SK-N-SH treated with all-trans-retinoic acid at 6 μM for 48 hours (cell line): ENCODE data around the gene GANC.
"Not testable (repeated sequence)": the region's sequence is repeated elsewhere in the genome, so short reads cannot be mapped to it uniquely, and the experiment has no call there.

Source experiments
- ATAC-seq: fragments of 200-7000 bp; cut with Tn5 transposase; 3 replicates; pipeline ENCODE4 v1.9.1; 2020; ENCODE audit warnings: mild to moderate bottlenecking, moderate library complexity
- BACH2 ChIP-seq: fragments of 250-450 bp; sonication (Bioruptor Pico); IDR thresholded peaks from 2 replicates; pipeline ENCODE4 v1.9.0; 2021; ENCODE audit warnings: mild to moderate bottlenecking, borderline replicate concordance
- CREB5 ChIP-seq: fragments of 250-450 bp; sonication (Bioruptor Pico); IDR thresholded peaks from 2 replicates; pipeline ENCODE4 v1.5.1; 2020; ENCODE audit warnings: low read depth, mild to moderate bottlenecking, moderate library complexity
- CSDC2 ChIP-seq: fragments of 250-450 bp; sonication (Bioruptor Pico); IDR thresholded peaks from 2 replicates; pipeline ENCODE4 v1.5.0; 2020; ENCODE audit warnings: mild to moderate bottlenecking, moderate library complexity
- ESRRG ChIP-seq: fragments of 250-450 bp; sonication (Bioruptor Pico); IDR thresholded peaks from 2 replicates; pipeline ENCODE4 v1.6.1; 2021; ENCODE audit warnings: mild to moderate bottlenecking
- GLIS3 ChIP-seq: fragments of 250-450 bp; sonication (Bioruptor Pico); IDR thresholded peaks from 2 replicates; pipeline ENCODE4 v1.5.0; 2020; ENCODE audit warnings: mild to moderate bottlenecking, moderate library complexity
- ISL1 ChIP-seq: fragments of 250-450 bp; sonication (Bioruptor Pico); IDR thresholded peaks from 2 replicates; pipeline ENCODE4 v2.1.2; 2022; ENCODE audit warnings: mild to moderate bottlenecking, moderate library complexity
- OSR1 ChIP-seq: fragments of 250-450 bp; sonication (Bioruptor Pico); IDR thresholded peaks from 2 replicates; pipeline ENCODE4 v1.8.0; 2022; ENCODE audit warnings: moderate library complexity, mild to moderate bottlenecking, inconsistent platforms
- POU6F1 ChIP-seq: fragments of 250-450 bp; sonication (Bioruptor Pico); IDR thresholded peaks from 2 replicates; pipeline ENCODE4 v1.8.0; 2021; ENCODE audit warnings: low read depth, mild to moderate bottlenecking, moderate library complexity, borderline replicate concordance
- PPARA ChIP-seq: fragments of 250-450 bp; sonication (Bioruptor Pico); IDR thresholded peaks from 2 replicates; pipeline ENCODE4 v1.5.0; 2020; ENCODE audit warnings: mild to moderate bottlenecking, borderline replicate concordance
- RARB ChIP-seq: fragments of 250-450 bp; sonication (Bioruptor Pico); IDR thresholded peaks from 2 replicates; pipeline ENCODE4 v1.8.0; 2021; ENCODE audit warnings: mild to moderate bottlenecking, moderate library complexity
- SNAI2 ChIP-seq: fragments of 250-450 bp; sonication (Bioruptor Pico); IDR thresholded peaks from 2 replicates; pipeline ENCODE4 v1.5.0; 2020; ENCODE audit warnings: mild to moderate bottlenecking, moderate library complexity
- TCF4 ChIP-seq: fragments of 250-450 bp; sonication (Bioruptor Pico); IDR thresholded peaks from 2 replicates; pipeline ENCODE4 v1.8.0; 2021; ENCODE audit warnings: mild to moderate bottlenecking, moderate library complexity, borderline replicate concordance
- TOX ChIP-seq: fragments of 250-450 bp; sonication (Bioruptor Pico); IDR thresholded peaks from 2 replicates; pipeline ENCODE4 v1.8.0; 2021; ENCODE audit warnings: mild to moderate bottlenecking, moderate library complexity, borderline replicate concordance
- ZC3H10 ChIP-seq: fragments of 250-450 bp; sonication (Bioruptor Pico); IDR thresholded peaks from 2 replicates; pipeline ENCODE4 v1.5.1; 2021; ENCODE audit warnings: mild to moderate bottlenecking, moderate library complexity
- ZFP3 ChIP-seq: fragments of 250-450 bp; sonication (Bioruptor Pico); IDR thresholded peaks from 2 replicates; pipeline ENCODE4 v1.5.0; 2020; ENCODE audit warnings: mild to moderate bottlenecking, moderate library complexity
- ZFP30 ChIP-seq: fragments of 450-650 bp; formaldehyde crosslinking; IDR thresholded peaks from 2 replicates; pipeline ENCODE4 v1.5.0; 2022; ENCODE audit warnings: mild to moderate bottlenecking, moderate library complexity
- ZNF565 ChIP-seq: fragments of 450-650 bp; formaldehyde crosslinking; conservative IDR thresholded peaks from 2 replicates; pipeline ENCODE4 v1.5.0; 2020; ENCODE audit warnings: low read depth, mild to moderate bottlenecking, moderate library complexity
- ZNF70 ChIP-seq: fragments of 450-650 bp; formaldehyde crosslinking; IDR thresholded peaks from 2 replicates; pipeline ENCODE4 v1.5.0; 2020; ENCODE audit warnings: mild to moderate bottlenecking, moderate library complexity
- ZNF8 ChIP-seq: fragments of 450-650 bp; formaldehyde crosslinking; IDR thresholded peaks from 2 replicates; pipeline ENCODE4 v1.5.0; 2020; ENCODE audit warnings: mild to moderate bottlenecking, moderate library complexity
- TF ChIP-seq, protein P1 (sequence below): fragments of 250-450 bp; sonication (Bioruptor Pico); IDR thresholded peaks from 2 replicates; pipeline ENCODE4 v1.5.0; 2020; ENCODE audit warnings: mild to moderate bottlenecking, moderate library complexity
- TF ChIP-seq, protein P2 (sequence below): fragments of 250-450 bp; sonication (Bioruptor Pico); IDR thresholded peaks from 2 replicates; pipeline ENCODE4 v1.8.0; 2020; ENCODE audit warnings: mild to moderate bottlenecking, moderate library complexity, borderline replicate concordance

Gene GANC

DNA sequence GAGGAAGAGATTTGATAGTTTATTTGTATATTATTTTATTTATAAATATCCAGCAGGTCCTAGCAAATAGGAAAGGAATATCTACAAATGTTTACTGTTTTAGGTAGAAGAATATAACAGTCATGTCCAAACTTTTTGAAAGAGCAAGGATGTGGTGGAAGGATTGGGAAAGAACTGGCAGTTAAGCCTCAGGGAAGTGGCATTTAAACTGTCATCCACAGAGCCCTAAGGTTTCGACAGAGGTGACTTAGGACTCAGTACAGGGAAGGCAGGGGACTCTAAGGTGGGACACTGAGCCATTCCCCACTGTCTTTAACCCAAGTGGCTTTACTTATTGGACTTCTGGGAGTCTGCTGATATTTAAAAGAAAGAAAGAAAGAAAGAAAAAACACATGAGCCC, 12.0 kb downstream of the GANC start:
- no peak for ATAC-seq
- no peak for TF ChIP-seq ZFP3 (CRISPR knock-in tag)
- no peak for TF ChIP-seq POU6F1
- TF ChIP-seq ZC3H10 (CRISPR knock-in tag): no peak
- TF ChIP-seq, protein P1, sequence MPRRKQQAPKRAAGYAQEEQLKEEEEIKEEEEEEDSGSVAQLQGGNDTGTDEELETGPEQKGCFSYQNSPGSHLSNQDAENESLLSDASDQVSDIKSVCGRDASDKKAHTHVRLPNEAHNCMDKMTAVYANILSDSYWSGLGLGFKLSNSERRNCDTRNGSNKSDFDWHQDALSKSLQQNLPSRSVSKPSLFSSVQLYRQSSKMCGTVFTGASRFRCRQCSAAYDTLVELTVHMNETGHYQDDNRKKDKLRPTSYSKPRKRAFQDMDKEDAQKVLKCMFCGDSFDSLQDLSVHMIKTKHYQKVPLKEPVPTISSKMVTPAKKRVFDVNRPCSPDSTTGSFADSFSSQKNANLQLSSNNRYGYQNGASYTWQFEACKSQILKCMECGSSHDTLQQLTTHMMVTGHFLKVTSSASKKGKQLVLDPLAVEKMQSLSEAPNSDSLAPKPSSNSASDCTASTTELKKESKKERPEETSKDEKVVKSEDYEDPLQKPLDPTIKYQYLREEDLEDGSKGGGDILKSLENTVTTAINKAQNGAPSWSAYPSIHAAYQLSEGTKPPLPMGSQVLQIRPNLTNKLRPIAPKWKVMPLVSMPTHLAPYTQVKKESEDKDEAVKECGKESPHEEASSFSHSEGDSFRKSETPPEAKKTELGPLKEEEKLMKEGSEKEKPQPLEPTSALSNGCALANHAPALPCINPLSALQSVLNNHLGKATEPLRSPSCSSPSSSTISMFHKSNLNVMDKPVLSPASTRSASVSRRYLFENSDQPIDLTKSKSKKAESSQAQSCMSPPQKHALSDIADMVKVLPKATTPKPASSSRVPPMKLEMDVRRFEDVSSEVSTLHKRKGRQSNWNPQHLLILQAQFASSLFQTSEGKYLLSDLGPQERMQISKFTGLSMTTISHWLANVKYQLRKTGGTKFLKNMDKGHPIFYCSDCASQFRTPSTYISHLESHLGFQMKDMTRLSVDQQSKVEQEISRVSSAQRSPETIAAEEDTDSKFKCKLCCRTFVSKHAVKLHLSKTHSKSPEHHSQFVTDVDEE: no peak
- TF ChIP-seq GLIS3 (CRISPR knock-in tag): no peak

DNA sequence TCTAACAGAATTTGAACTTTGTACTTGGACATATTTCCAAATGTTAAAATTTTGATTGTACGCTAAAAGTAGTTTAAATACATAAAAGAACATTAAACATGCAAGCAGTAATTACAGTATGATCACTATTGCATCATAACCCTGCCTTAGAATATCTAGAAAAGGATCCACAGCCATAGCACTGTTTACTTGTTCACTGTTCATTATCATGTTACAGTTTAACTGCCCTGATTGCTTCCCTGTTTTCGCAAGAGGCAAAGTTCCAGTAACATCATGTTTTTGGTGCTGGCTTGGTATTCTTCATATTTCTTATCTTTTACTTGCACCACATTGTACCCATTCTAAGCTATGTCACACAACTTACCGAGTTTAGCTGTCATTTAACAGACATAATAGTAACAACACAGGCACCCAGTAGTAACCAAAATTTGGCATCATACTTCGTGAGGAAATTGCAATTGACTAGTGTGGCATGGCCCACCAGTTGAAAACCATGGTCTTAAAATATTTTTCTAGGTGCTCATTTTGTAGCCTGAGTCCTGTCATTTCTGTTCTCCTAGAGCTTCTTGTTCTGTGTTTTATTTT, 13.5 kb downstream of the GANC start:
- TF ChIP-seq RARB (CRISPR knock-in tag): no peak
- no peak for ATAC-seq

DNA sequence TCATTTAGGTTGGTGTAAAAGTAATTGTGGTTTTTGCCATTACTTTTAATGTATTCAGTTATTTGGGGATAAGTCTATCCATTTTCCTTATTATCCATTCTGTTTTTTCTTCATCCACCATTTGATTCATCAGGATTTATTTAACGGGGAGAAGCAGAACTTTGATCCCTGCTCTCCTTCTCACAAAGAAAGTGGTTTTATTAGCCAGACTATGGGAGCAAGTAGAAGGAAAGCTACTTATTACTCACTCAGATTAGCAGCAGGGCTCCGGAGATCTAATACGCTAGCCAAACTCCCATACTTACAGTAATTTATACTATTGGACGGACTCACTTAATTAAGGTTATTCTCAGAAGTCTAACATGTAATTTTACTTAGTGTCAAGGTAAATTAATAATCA, 14.9 kb downstream of the GANC start:
- TF ChIP-seq OSR1: no peak
- TF ChIP-seq CREB5: no peak
- TF ChIP-seq ZNF8 (CRISPR knock-in tag): no peak
- TF ChIP-seq ISL1 (CRISPR knock-in tag): no peak
- no peak for ATAC-seq

DNA sequence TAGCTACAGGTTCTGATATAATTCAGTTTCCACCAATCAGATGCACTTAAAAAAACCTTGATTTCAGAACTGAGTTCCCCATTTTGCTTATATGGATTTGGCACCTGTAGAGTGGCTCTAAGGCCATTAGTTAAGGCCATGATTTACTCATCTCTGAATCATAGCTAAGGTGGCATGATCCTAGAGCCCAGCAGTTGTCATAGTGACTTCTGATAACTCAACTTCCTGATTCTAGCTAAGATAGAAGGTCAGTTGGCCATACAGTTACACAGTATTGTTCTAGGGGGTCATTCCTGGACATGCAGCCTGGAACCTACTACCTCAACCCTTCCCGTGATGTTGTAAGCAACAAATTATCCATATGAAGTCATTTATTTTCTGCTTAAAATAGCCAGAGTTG, 16.2 kb downstream of the GANC start:
- ATAC-seq: no peak
- TF ChIP-seq TOX (CRISPR knock-in tag) (no peak), ISL1 (CRISPR knock-in tag) (no peak), ZNF565 (CRISPR knock-in tag) (no peak), OSR1 (no peak), ESRRG (CRISPR knock-in tag) (no peak), SNAI2 (no peak), ZNF8 (CRISPR knock-in tag) (no peak)
- TF ChIP-seq, protein P2, sequence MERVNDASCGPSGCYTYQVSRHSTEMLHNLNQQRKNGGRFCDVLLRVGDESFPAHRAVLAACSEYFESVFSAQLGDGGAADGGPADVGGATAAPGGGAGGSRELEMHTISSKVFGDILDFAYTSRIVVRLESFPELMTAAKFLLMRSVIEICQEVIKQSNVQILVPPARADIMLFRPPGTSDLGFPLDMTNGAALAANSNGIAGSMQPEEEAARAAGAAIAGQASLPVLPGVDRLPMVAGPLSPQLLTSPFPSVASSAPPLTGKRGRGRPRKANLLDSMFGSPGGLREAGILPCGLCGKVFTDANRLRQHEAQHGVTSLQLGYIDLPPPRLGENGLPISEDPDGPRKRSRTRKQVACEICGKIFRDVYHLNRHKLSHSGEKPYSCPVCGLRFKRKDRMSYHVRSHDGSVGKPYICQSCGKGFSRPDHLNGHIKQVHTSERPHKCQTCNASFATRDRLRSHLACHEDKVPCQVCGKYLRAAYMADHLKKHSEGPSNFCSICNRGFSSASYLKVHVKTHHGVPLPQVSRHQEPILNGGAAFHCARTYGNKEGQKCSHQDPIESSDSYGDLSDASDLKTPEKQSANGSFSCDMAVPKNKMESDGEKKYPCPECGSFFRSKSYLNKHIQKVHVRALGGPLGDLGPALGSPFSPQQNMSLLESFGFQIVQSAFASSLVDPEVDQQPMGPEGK (CRISPR knock-in tag): no peak
- TF ChIP-seq, all 23 proteins: peak for 0

- not testable (repeated sequence) for ATAC-seq
These were observed 28.0 kb downstream of the GANC start for GRCh38 chr15:42301004-42301403.

- ATAC-seq: no peak
- no peak for TF ChIP-seq CSDC2 (CRISPR knock-in tag)
- no peak for TF ChIP-seq ZNF70 (CRISPR knock-in tag)
- TF ChIP-seq ESRRG (CRISPR knock-in tag): no peak
- no peak for TF ChIP-seq TOX (CRISPR knock-in tag)
- no peak for TF ChIP-seq TCF4 (CRISPR knock-in tag)
- no peak for TF ChIP-seq PPARA (CRISPR knock-in tag)
- TF ChIP-seq, protein P1: no peak
- TF ChIP-seq SNAI2: no peak
- no peak for TF ChIP-seq ZFP30
- TF ChIP-seq ZFP3 (CRISPR knock-in tag): no peak
- no peak for TF ChIP-seq GLIS3 (CRISPR knock-in tag)
- no peak for TF ChIP-seq OSR1
- no peak for TF ChIP-seq ISL1 (CRISPR knock-in tag)
- TF ChIP-seq POU6F1: no peak
- no peak for TF ChIP-seq BACH2 (CRISPR knock-in tag)
- TF ChIP-seq RARB (CRISPR knock-in tag): no peak
These were observed 33.7 kb downstream of the GANC start for GRCh38 chr15:42306681-42307080.
